Breast epithelium (tissue), 4 donors: ENCODE results near the gene ETAA1. TPM values are rescaled to one million over a fixed set of nuclear protein-coding genes. Genes with fewer than 3 reads are reported as not detected.

Source experiments
- DNase-seq, 2 donors: peaks; one replicate each; pipeline ENCODE4 v3.0.0-alpha.2; 2019; ENCODE audit warnings: low spot score in 2 of 2
- H3K27ac ChIP-seq, 2 donors: fragments of 200-600 bp; sonication (generic) in 1 of 2; one replicate each; pipeline ENCODE4 v1.5.1; 2016 to 2019; ENCODE audit warnings: mild to moderate bottlenecking in 1 of 2
- H3K27me3 ChIP-seq, 2 donors: fragments of 200-600 bp; sonication (generic) in 1 of 2; one replicate each; pipeline versions ENCODE4 v1.5.1 to v1.6.0; 2017 to 2019; ENCODE audit warnings: control low read depth in 1 of 2, mild to moderate bottlenecking in 1 of 2
- H3K36me3 ChIP-seq: fragments of 200-600 bp; one replicate; pipeline ENCODE4 v1.5.1; 2019
- H3K4me1 ChIP-seq, 2 donors: fragments of 200-600 bp; sonication (generic); one replicate each; pipeline ENCODE4 v1.5.1; 2016 to 2019; ENCODE audit warnings: control low read depth in 1 of 2
- H3K4me3 ChIP-seq, 3 donors: fragments of 200-600 bp; sonication (generic); 1 replicate in 2 of 3; 2 replicates in 1 of 3; pipeline ENCODE4 v1.5.1; 2016 to 2019; ENCODE audit warnings: mild to moderate bottlenecking in 3 of 3, moderate library complexity in 2 of 3
- H3K9me3 ChIP-seq, 2 donors: fragments of 200-600 bp; sonication (generic) in 1 of 2; one replicate each; pipeline ENCODE4 v1.5.1; 2016 to 2019; ENCODE audit warnings: control low read depth in 1 of 2
- POLR2A ChIP-seq: fragments of 450-650 bp; IDR thresholded peaks from one replicate; pipeline ENCODE4 v1.6.1; 2016; ENCODE audit warnings: antibody characterized with exemption, mild to moderate bottlenecking, moderate library complexity
- POLR2AphosphoS5 ChIP-seq, 3 donors: sonication (generic); formaldehyde crosslinking; IDR thresholded peaks; one replicate each; pipeline ENCODE4 v1.6.1; 2017; ENCODE audit warnings: antibody characterized with exemption in 3 of 3
- intact Hi-C: fragments of 100-400 bp; cut with DNase I; formaldehyde crosslinking; loops from one replicate; pipeline ENCODE4 v1.15.1; 2023; ENCODE audit warnings: low total_unique reads
- total RNA-seq, 3 donors: library from RNA; depleted of rRNA; stranded (reverse); fragments of >200 nt; gene quantifications; one replicate each; pipeline ENCODE4 v1.1.0, GENCODE V29; 2016
- TF ChIP-seq, protein P1 (sequence below), 3 donors: fragments of 450-650 bp; IDR thresholded peaks; one replicate each; pipeline ENCODE4 v1.5.1; 2016 to 2017; ENCODE audit warnings: antibody characterized with exemption in 3 of 3, mild to moderate bottlenecking in 3 of 3, moderate library complexity in 3 of 3

ETAA1 gene
- total RNA-seq, 3 donors from 2014 or later: 17.0 to 23.6 (median 19.7) TPM

- TF ChIP-seq POLR2A (no peak), POLR2AphosphoS5 (IDR thresholded peaks at IDR 0.05) (no peak)
- TF ChIP-seq, protein P1, sequence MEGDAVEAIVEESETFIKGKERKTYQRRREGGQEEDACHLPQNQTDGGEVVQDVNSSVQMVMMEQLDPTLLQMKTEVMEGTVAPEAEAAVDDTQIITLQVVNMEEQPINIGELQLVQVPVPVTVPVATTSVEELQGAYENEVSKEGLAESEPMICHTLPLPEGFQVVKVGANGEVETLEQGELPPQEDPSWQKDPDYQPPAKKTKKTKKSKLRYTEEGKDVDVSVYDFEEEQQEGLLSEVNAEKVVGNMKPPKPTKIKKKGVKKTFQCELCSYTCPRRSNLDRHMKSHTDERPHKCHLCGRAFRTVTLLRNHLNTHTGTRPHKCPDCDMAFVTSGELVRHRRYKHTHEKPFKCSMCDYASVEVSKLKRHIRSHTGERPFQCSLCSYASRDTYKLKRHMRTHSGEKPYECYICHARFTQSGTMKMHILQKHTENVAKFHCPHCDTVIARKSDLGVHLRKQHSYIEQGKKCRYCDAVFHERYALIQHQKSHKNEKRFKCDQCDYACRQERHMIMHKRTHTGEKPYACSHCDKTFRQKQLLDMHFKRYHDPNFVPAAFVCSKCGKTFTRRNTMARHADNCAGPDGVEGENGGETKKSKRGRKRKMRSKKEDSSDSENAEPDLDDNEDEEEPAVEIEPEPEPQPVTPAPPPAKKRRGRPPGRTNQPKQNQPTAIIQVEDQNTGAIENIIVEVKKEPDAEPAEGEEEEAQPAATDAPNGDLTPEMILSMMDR (IDR thresholded peaks at IDR 0.05): no peak
- Histone ChIP-seq H3K4me3 (no peak overlapping the region), H3K4me1 (no peaks in the 10 kb centered on the region), H3K27ac (no peak overlapping the region), H3K27me3 (no peaks in the 10 kb centered on the region), H3K36me3 (no peaks in the 10 kb centered on the region), H3K9me3 (no peaks in the 10 kb centered on the region)
- intact Hi-C loops: no loop called here
- no peak for DNase-seq
These were observed 40.0 kb downstream of the ETAA1 start for GRCh38 chr2:67437114-67437513.

GRCh38 chr2:67438337-67438736 is 41.2 kb downstream of the ETAA1 start:
- H3K4me1 ChIP-seq: no peaks in the 10 kb centered on the region
- TF ChIP-seq POLR2A: no peak
- TF ChIP-seq POLR2AphosphoS5 (IDR thresholded peaks at IDR 0.05): no peak
- TF ChIP-seq, protein P1 (IDR thresholded peaks at IDR 0.05): no peak
- intact Hi-C loops: no loop called here
- H3K27me3 ChIP-seq: no peaks in the 10 kb centered on the region
- no peak overlapping the region for H3K27ac ChIP-seq
- no peak for DNase-seq
- H3K36me3 ChIP-seq: no peaks in the 10 kb centered on the region
- no peak overlapping the region for H3K4me3 ChIP-seq
- H3K9me3 ChIP-seq: no peaks in the 10 kb centered on the region

GRCh38 chr2:67445652-67446268 is 48.6 kb downstream of the ETAA1 start:
- no peak overlapping the region for H3K4me3 ChIP-seq
- no peak for TF ChIP-seq POLR2AphosphoS5 (IDR thresholded peaks at IDR 0.05)
- TF ChIP-seq POLR2A: no peak
- TF ChIP-seq, protein P1 (IDR thresholded peaks at IDR 0.05): no peak
- no peaks in the 10 kb centered on the region for H3K27me3 ChIP-seq
- intact Hi-C loops: no loop called here
- no peaks in the 10 kb centered on the region for H3K9me3 ChIP-seq
- no peaks in the 10 kb centered on the region for H3K36me3 ChIP-seq
- H3K27ac ChIP-seq: no peak overlapping the region
- DNase-seq: no peak
- H3K4me1 ChIP-seq: no peaks in the 10 kb centered on the region

DNA sequence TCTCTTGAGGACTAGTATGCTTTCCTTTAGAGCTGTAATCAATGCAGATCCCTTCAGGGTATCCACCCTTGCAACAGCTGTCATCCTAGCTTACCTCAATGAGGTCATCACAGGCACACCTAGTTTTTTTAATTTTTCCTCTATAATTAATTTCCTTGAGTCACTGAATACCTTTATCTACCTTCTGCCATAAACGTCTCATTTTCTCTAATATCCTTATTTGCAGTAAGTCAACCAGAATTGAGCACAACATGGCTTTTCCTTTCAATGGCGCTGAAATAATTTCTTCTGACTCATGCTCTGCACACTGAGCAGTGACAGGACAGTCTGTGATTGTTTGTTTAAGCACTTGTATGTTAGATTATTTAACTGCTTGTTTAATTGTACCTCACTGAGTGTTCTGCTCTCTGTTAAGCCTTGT is 49.4 kb downstream of the ETAA1 start:
- Histone ChIP-seq H3K27ac (no peak overlapping the region), H3K27me3 (no peaks in the 10 kb centered on the region), H3K9me3 (no peaks in the 10 kb centered on the region), H3K4me3 (no peak overlapping the region), H3K4me1 (no peaks in the 10 kb centered on the region), H3K36me3 (no peaks in the 10 kb centered on the region)
- TF ChIP-seq POLR2A: no peak
- TF ChIP-seq, protein P1 (IDR thresholded peaks at IDR 0.05): no peak
- TF ChIP-seq POLR2AphosphoS5 (IDR thresholded peaks at IDR 0.05): no peak
- DNase-seq: no peak
- intact Hi-C loops: no loop called here

DNA sequence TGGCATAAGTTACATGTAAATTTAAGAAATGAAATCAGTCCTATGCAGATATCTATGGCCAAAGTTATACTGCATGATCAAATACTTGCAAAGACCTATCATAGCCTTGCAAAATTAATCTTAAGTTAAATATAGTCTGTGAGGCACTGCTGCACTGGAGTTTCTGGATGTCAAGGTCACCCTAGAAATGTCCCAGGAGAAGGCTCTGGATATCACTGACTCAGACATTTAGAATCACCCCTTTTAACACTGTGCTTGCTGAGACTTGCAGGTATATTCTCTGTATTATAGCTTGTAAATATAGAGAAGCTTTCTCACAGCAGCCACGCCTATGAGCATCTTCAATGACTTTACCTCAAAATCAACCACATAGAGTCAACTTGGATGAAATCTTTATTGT is 51.5 kb downstream of the ETAA1 start:
- no peak for TF ChIP-seq POLR2A
- TF ChIP-seq POLR2AphosphoS5 (IDR thresholded peaks at IDR 0.05): no peak
- Histone ChIP-seq H3K36me3 (no peaks in the 10 kb centered on the region), H3K4me1 (no peaks in the 10 kb centered on the region), H3K27me3 (no peaks in the 10 kb centered on the region), H3K9me3 (no peaks in the 10 kb centered on the region), H3K27ac (no peak overlapping the region), H3K4me3 (no peak overlapping the region)
- no peak for DNase-seq
- intact Hi-C loops: no loop called here
